ENCODE data around the gene FBXO3.

- TF ChIP-seq CTCF (conservative IDR thresholded peaks at IDR 0.05) = no peak
- no peak for TF ChIP-seq EZH2 (IDR thresholded peaks at IDR 0.05; ENCODE audit: low read depth)
Measured at GRCh38 chr11:33718440-33718839, 55.9 kb downstream of the FBXO3 start.
